Activated CD4-positive, CD25-positive, alpha-beta regulatory T cell treated with anti-CD3 and anti-CD28 coated beads, Interleukin-2, amount 50 U/mL, for 24 hours (primary cell): ENCODE measurements around the gene PRPF40A.

Experiments
- ATAC-seq, 2 donors: fragments of 150-1000 bp; cut with Tn5 transposase; one replicate each; pipeline ENCODE4 v1.10.0; 2021; ENCODE audit warnings: mild to moderate bottlenecking in 1 of 2, moderate library complexity in 1 of 2

PRPF40A gene

GRCh38 chr2:152716805-152717227 is 445 bp downstream of the PRPF40A start:
- no peak for ATAC-seq

GRCh38 chr2:152715854-152716428 is 1.3 kb downstream of the PRPF40A start:
- no peak for ATAC-seq

GRCh38 chr2:152715112-152715511 is 2.1 kb downstream of the PRPF40A start:
- ATAC-seq = no peak

GRCh38 chr2:152710713-152711112 is 6.5 kb downstream of the PRPF40A start:
- ATAC-seq = peak; percentile 82

- ATAC-seq = no peak
These were observed 8.5 kb downstream of the PRPF40A start for GRCh38 chr2:152708742-152709141.

GRCh38 chr2:152706477-152707021 is 10.7 kb downstream of the PRPF40A start:
- no peak for ATAC-seq

- no peak for ATAC-seq
These were observed 16.1 kb downstream of the PRPF40A start for GRCh38 chr2:152701198-152701597.

GRCh38 chr2:152696476-152696875 is 20.8 kb downstream of the PRPF40A start:
- no peak for ATAC-seq

GRCh38 chr2:152695763-152696162 is 21.5 kb downstream of the PRPF40A start:
- no peak for ATAC-seq

- peak; percentile 91 to 92 for ATAC-seq
These were observed 23.1 kb downstream of the PRPF40A start for GRCh38 chr2:152694161-152694661.

GRCh38 chr2:152693033-152693432 is 24.2 kb downstream of the PRPF40A start:
- ATAC-seq = peak; percentile 64 to 71

GRCh38 chr2:152686321-152686720 is 30.9 kb downstream of the PRPF40A start:
- ATAC-seq = no peak

- no peak for ATAC-seq
These were observed 33.9 kb downstream of the PRPF40A start for GRCh38 chr2:152683400-152683799.

- ATAC-seq = no peak
These were observed 34.6 kb downstream of the PRPF40A start for GRCh38 chr2:152682663-152683062.

GRCh38 chr2:152678808-152679207 is 38.5 kb downstream of the PRPF40A start:
- ATAC-seq = no peak

GRCh38 chr2:152676461-152676860 is 40.8 kb downstream of the PRPF40A start:
- no peak for ATAC-seq

- ATAC-seq = no peak
These were observed 42.9 kb downstream of the PRPF40A start for GRCh38 chr2:152674334-152674733.

- ATAC-seq = no peak
These were observed 52.5 kb downstream of the PRPF40A start for GRCh38 chr2:152664725-152665124.

GRCh38 chr2:152661076-152661475 is 56.2 kb downstream of the PRPF40A start:
- no peak for ATAC-seq

GRCh38 chr2:152658221-152658620 is 59.0 kb downstream of the PRPF40A start:
- ATAC-seq = no peak

GRCh38 chr2:152657043-152657442 is 60.2 kb downstream of the PRPF40A start:
- ATAC-seq = peak; percentile 84 to 90

GRCh38 chr2:152655880-152656279 is 61.4 kb downstream of the PRPF40A start:
- ATAC-seq = peak; percentile 58 to 68

GRCh38 chr2:152651834-152652233 is 65.4 kb downstream of the PRPF40A start:
- ATAC-seq = no peak

- ATAC-seq = no peak
These were observed 66.4 kb downstream of the PRPF40A start for GRCh38 chr2:152650768-152651371.
